ENCODE measurements around the gene TFDP2.
"Not testable (repeated sequence)": the region's sequence is repeated elsewhere in the genome, so short reads cannot be mapped to it uniquely, and the experiment has no call there.

Gene TFDP2

GRCh38 chr3:141915016-141915415, 234.3 kb downstream of the TFDP2 start:
- no peak for DNase-seq

- no peak for DNase-seq
Measured at GRCh38 chr3:141914311-141914710, 235.0 kb downstream of the TFDP2 start.

GRCh38 chr3:141913150-141913811, 236.1 kb downstream of the TFDP2 start:
- no peak for DNase-seq

- not testable (repeated sequence) for DNase-seq
Measured at GRCh38 chr3:141909986-141910385, 239.4 kb downstream of the TFDP2 start.

GRCh38 chr3:141909408-141909807, 239.9 kb downstream of the TFDP2 start:
- no peak for DNase-seq

GRCh38 chr3:141905129-141905528, 244.2 kb downstream of the TFDP2 start:
- no peak for DNase-seq

GRCh38 chr3:141904203-141904602, 245.1 kb downstream of the TFDP2 start:
- DNase-seq: no peak

- DNase-seq: no peak
Measured at GRCh38 chr3:141901914-141902313, 247.4 kb downstream of the TFDP2 start.

- no peak for DNase-seq
Measured at GRCh38 chr3:141900343-141900742, 249.0 kb downstream of the TFDP2 start.

- no peak for DNase-seq
Measured at GRCh38 chr3:141898908-141899307, 250.4 kb downstream of the TFDP2 start.

- no peak for DNase-seq
Measured at GRCh38 chr3:141895731-141896130, 253.6 kb downstream of the TFDP2 start.

- DNase-seq: no peak
Measured at GRCh38 chr3:141894524-141895176, 254.7 kb downstream of the TFDP2 start.
